Caco-2 (cell line): ENCODE results near the gene PCDHGA12. TPM values are rescaled to one million over a fixed set of nuclear protein-coding genes. Genes with fewer than 3 reads are reported as not detected.

Source experiments
- BruUV-seq: library from RNA; stranded (reverse); fragments of 400-500 nt; replicated peaks from 2 replicates; lab custom pipeline; 2021; lab: Mats Ljungman, UMichigan
- CTCF ChIA-PET: fragments of 300-600 bp; sonication (Branson Sonifier 250); formaldehyde crosslinking; loops from one replicate; lab custom pipeline; 2022; ENCODE audit warnings: antibody characterized with exemption; lab: Charles Lee
- POLR2A ChIA-PET: fragments of 300-600 bp; sonication (Branson Sonifier 250); formaldehyde crosslinking; loops from one replicate; lab custom pipeline; 2022; ENCODE audit warnings: antibody characterized with exemption; lab: Charles Lee
- DNase-seq, 2 experiments: peaks; one replicate each; pipeline versions ENCODE4 v3.0.0 to v3.0.0-alpha.2; 2020 to 2022
- H3K27me3 ChIP-seq: replicated peaks from 2 replicates; pipeline ENCODE4 v1.6.0; 2011; ENCODE audit warnings: low read length; ENCODE audit not compliant: control insufficient read depth, insufficient read depth
- H3K36me3 ChIP-seq: 2 replicates; pipeline ENCODE4 v1.5.1; 2011; ENCODE audit warnings: low read length; ENCODE audit not compliant: control insufficient read depth, insufficient read depth
- H3K4me1 ChIP-seq: fragments of 250-450 bp; sonication (Bioruptor Pico); 2 replicates; pipeline ENCODE4 v1.5.1; 2020; ENCODE audit warnings: mild to moderate bottlenecking
- H3K4me3 ChIP-seq: 2 replicates; pipeline ENCODE4 v1.5.1; 2011; ENCODE audit warnings: low read depth, mild to moderate bottlenecking, control low read depth, low read length
- H3K9me3 ChIP-seq: fragments of 250-450 bp; sonication (Bioruptor Pico); 2 replicates; pipeline ENCODE4 v1.5.1; 2020; ENCODE audit warnings: mild to moderate bottlenecking, moderate library complexity
- H3K27ac Mint-ChIP-seq: one replicate; pipeline ENCODE4 v1.8.0; 2022; ENCODE audit warnings: mixed read lengths; ENCODE audit not compliant: unreplicated experiment
- H3K27me3 Mint-ChIP-seq: one replicate; pipeline ENCODE4 v1.8.0; 2022; ENCODE audit warnings: mixed read lengths; ENCODE audit not compliant: insufficient read depth, unreplicated experiment
- H3K36me3 Mint-ChIP-seq: one replicate; pipeline ENCODE4 v1.8.0; 2022; ENCODE audit warnings: mild to moderate bottlenecking, mixed read lengths; ENCODE audit not compliant: insufficient read depth, unreplicated experiment
- H3K4me1 Mint-ChIP-seq: one replicate; pipeline ENCODE4 v1.8.0; 2022; ENCODE audit warnings: low read depth, mixed read lengths; ENCODE audit not compliant: unreplicated experiment
- H3K4me3 Mint-ChIP-seq: one replicate; pipeline ENCODE4 v1.8.0; 2022; ENCODE audit warnings: mild to moderate bottlenecking, moderate library complexity, mixed read lengths; ENCODE audit not compliant: unreplicated experiment
- H3K9me3 Mint-ChIP-seq: one replicate; pipeline ENCODE4 v1.8.0; 2022; ENCODE audit warnings: mixed read lengths; ENCODE audit not compliant: unreplicated experiment
- CTCF ChIP-seq, 2 experiments: fragments of 200-600 bp in 1 of 2; IDR thresholded peaks; 1 replicate in 1 of 2; 2 replicates in 1 of 2; pipeline versions ENCODE4 v1.5.1 to v1.8.0; 2011 to 2022; ENCODE audit warnings: antibody characterized with exemption in 1 of 2, control low read depth in 1 of 2, inconsistent platforms in 1 of 2, low read depth in 1 of 2, low read length in 1 of 2, mild to moderate bottlenecking in 1 of 2, moderate library complexity in 1 of 2; ENCODE audit not compliant: insufficient read depth in 1 of 2, severe bottlenecking in 1 of 2, unreplicated experiment in 1 of 2
- intact Hi-C: fragments of 100-400 bp; cut with micrococcal nuclease; formaldehyde crosslinking; loops from one replicate; pipeline ENCODE4 v1.10.0; 2022; ENCODE audit not compliant: unreplicated experiment
- total RNA-seq: library from RNA; stranded (reverse); gene quantifications from 2 replicates; pipeline ENCODE4 v1.2.3, GENCODE V29; 2022

PCDHGA12 gene
- total RNA-seq, 1 experiment from 2014 or later, result 0.52 TPM

GRCh38 chr5:141478321-141478945 is 48.1 kb downstream of the PCDHGA12 start:
- H3K27me3 Mint-ChIP-seq, result no peaks in the 10 kb centered on the region
- H3K9me3 ChIP-seq, result no peaks in the 10 kb centered on the region
- H3K27me3 ChIP-seq, result no peaks in the 10 kb centered on the region
- no peak overlapping the region for H3K4me3 Mint-ChIP-seq
- ChIA-PET CTCF (interaction anchor here (0.5 to 0.6 kb wide), 2 partner anchors 31 to 39 kb away, joined by 4 read pairs; no protein-coding TSS in a partner anchor), POLR2A (no interaction called here)
- no peak overlapping the region for H3K4me3 ChIP-seq
- H3K36me3 Mint-ChIP-seq, result no peaks in the 10 kb centered on the region
- H3K4me1 ChIP-seq, result no peaks in the 10 kb centered on the region
- BruUV-seq, result no TSS peak
- no peak for TF ChIP-seq CTCF (IDR thresholded peaks at IDR 0.05; ENCODE audit: insufficient read depth in 1 of 2, low read depth in 1 of 2, low read length in 1 of 2, severe bottlenecking in 1 of 2, unreplicated experiment in 1 of 2)
- H3K36me3 ChIP-seq, result no peaks in the 10 kb centered on the region
- intact Hi-C loops, result no loop called here
- no peaks in the 10 kb centered on the region for H3K9me3 Mint-ChIP-seq
- no peak for DNase-seq
- H3K27ac Mint-ChIP-seq, result no peak overlapping the region
- H3K4me1 Mint-ChIP-seq, result no peaks in the 10 kb centered on the region

GRCh38 chr5:141479776-141480175 is 49.5 kb downstream of the PCDHGA12 start:
- no peaks in the 10 kb centered on the region for H3K9me3 ChIP-seq
- intact Hi-C loops, result no loop called here
- ChIA-PET POLR2A (no interaction called here), CTCF (no interaction called here)
- no peaks in the 10 kb centered on the region for H3K36me3 ChIP-seq
- no peak overlapping the region for H3K27ac Mint-ChIP-seq
- no peaks in the 10 kb centered on the region for H3K4me1 ChIP-seq
- no peaks in the 10 kb centered on the region for H3K27me3 ChIP-seq
- no peak overlapping the region for H3K4me3 ChIP-seq
- no TSS peak for BruUV-seq
- no peaks in the 10 kb centered on the region for H3K27me3 Mint-ChIP-seq
- no peak for DNase-seq
- TF ChIP-seq CTCF (IDR thresholded peaks at IDR 0.05; ENCODE audit: insufficient read depth in 1 of 2, low read depth in 1 of 2, low read length in 1 of 2, severe bottlenecking in 1 of 2, unreplicated experiment in 1 of 2), result no peak
- H3K36me3 Mint-ChIP-seq, result no peaks in the 10 kb centered on the region
- no peaks in the 10 kb centered on the region for H3K4me1 Mint-ChIP-seq
- H3K9me3 Mint-ChIP-seq, result no peaks in the 10 kb centered on the region
- no peak overlapping the region for H3K4me3 Mint-ChIP-seq

Other genes with a start within 250 kb of the PCDHGA12 start
- 0.07 TPM in 1 of 2 replicates, not detected in the other for gene PCDHB16, start 248.1 kb upstream of the PCDHGA12 start, total RNA-seq
- gene PCDHB9, start 243.3 kb upstream of the PCDHGA12 start, total RNA-seq, result not detected in 2 replicates
- 0.09 TPM in 1 of 2 replicates, not detected in the other for gene PCDHB10, start 238.2 kb upstream of the PCDHGA12 start, total RNA-seq
- 0.12 TPM in 1 of 2 replicates, not detected in the other for gene PCDHB11, start 230.9 kb upstream of the PCDHGA12 start, total RNA-seq
- 0.12 TPM in 1 of 2 replicates, not detected in the other for gene PCDHB12, start 221.8 kb upstream of the PCDHGA12 start, total RNA-seq
- gene PCDHB13, start 216.6 kb upstream of the PCDHGA12 start, total RNA-seq, result 0.12 TPM in 1 of 2 replicates, not detected in the other
- 0.41 and 0.44 TPM in 2 replicates for gene PCDHB14, start 207.2 kb upstream of the PCDHGA12 start, total RNA-seq
- 0.21 TPM in 1 of 2 replicates, not detected in the other for gene PCDHB15, start 185.1 kb upstream of the PCDHGA12 start, total RNA-seq
- gene SLC25A2, start 126.5 kb upstream of the PCDHGA12 start, total RNA-seq, result 0.64 and 0.67 TPM in 2 replicates
- 77.2 and 78.7 TPM in 2 replicates for gene TAF7, start 109.7 kb upstream of the PCDHGA12 start, total RNA-seq
- gene PCDHGA1, start 100.0 kb upstream of the PCDHGA12 start, total RNA-seq, result 0.64 and 1.1 TPM in 2 replicates
- 0.20 and 0.23 TPM in 2 replicates for gene PCDHGA2, start 91.7 kb upstream of the PCDHGA12 start, total RNA-seq
- 0.11 TPM in 1 of 2 replicates, not detected in the other for gene PCDHGA3, start 86.7 kb upstream of the PCDHGA12 start, total RNA-seq
- 0.60 and 0.66 TPM in 2 replicates for gene PCDHGB1, start 80.4 kb upstream of the PCDHGA12 start, total RNA-seq
- 0.49 and 0.54 TPM in 2 replicates for gene PCDHGA4, start 75.5 kb upstream of the PCDHGA12 start, total RNA-seq
- gene PCDHGB2, start 70.5 kb upstream of the PCDHGA12 start, total RNA-seq, result 1.00 and 1.3 TPM in 2 replicates
- 0.57 and 0.72 TPM in 2 replicates for gene PCDHGA5, start 66.3 kb upstream of the PCDHGA12 start, total RNA-seq
- gene PCDHGB3, start 60.3 kb upstream of the PCDHGA12 start, total RNA-seq, result 0.54 and 0.60 TPM in 2 replicates
- 0.49 and 0.79 TPM in 2 replicates for gene PCDHGA6, start 56.6 kb upstream of the PCDHGA12 start, total RNA-seq
- gene PCDHGA7, start 47.8 kb upstream of the PCDHGA12 start, total RNA-seq, result 0.09 and 0.43 TPM in 2 replicates
- gene PCDHGB4, start 42.8 kb upstream of the PCDHGA12 start, total RNA-seq, result 0.12 and 0.14 TPM in 2 replicates
- gene PCDHGA8, start 37.9 kb upstream of the PCDHGA12 start, total RNA-seq, result 0.14 and 0.18 TPM in 2 replicates
- 13.2 and 13.4 TPM in 2 replicates for gene PCDHGB5, start 32.6 kb upstream of the PCDHGA12 start, total RNA-seq
- gene PCDHGA9, start 27.7 kb upstream of the PCDHGA12 start, total RNA-seq, result 2.8 and 4.4 TPM in 2 replicates
- gene PCDHGB6, start 22.5 kb upstream of the PCDHGA12 start, total RNA-seq, result 2.5 and 2.8 TPM in 2 replicates
- gene PCDHGA10, start 17.5 kb upstream of the PCDHGA12 start, total RNA-seq, result 2.9 and 3.6 TPM in 2 replicates
- 2.3 and 2.4 TPM in 2 replicates for gene PCDHGB7, start 12.8 kb upstream of the PCDHGA12 start, total RNA-seq
- 1.2 and 1.9 TPM in 2 replicates for gene PCDHGA11, start 9.5 kb upstream of the PCDHGA12 start, total RNA-seq
- gene PCDHGC3, start 45.5 kb downstream of the PCDHGA12 start, total RNA-seq, result 1.3 and 2.9 TPM in 2 replicates
- gene PCDHGC4, start 54.5 kb downstream of the PCDHGA12 start, total RNA-seq, result 0.28 and 0.39 TPM in 2 replicates
- gene PCDHGC5, start 58.6 kb downstream of the PCDHGA12 start, total RNA-seq, result 0.21 and 0.25 TPM in 2 replicates
- 161 and 167 TPM in 2 replicates for gene DIAPH1, start 188.5 kb downstream of the PCDHGA12 start, total RNA-seq
- gene HDAC3, start 206.3 kb downstream of the PCDHGA12 start, total RNA-seq, result 73.0 and 74.5 TPM in 2 replicates
- 8.7 and 13.6 TPM in 2 replicates for gene RELL2, start 206.5 kb downstream of the PCDHGA12 start, total RNA-seq
- gene FCHSD1, start 220.9 kb downstream of the PCDHGA12 start, total RNA-seq, result 25.0 and 26.8 TPM in 2 replicates